Measurements from ENCODE around the gene LRMDA. TPM values are rescaled to one million over a fixed set of nuclear protein-coding genes. Genes with fewer than 3 reads are reported as not detected.

The LRMDA gene
- total and polyA plus RNA-seq, 2 donors (not counting 3 experiments of a cell fraction or from before 2014, with no cell fraction given): 9.7 to 18.0 TPM

GRCh38 chr10:75887369-75887768, 455.9 kb downstream of the LRMDA start:
- H3K9ac ChIP-seq (replicated peaks; ENCODE audit: extremely low read depth, insufficient read depth, low read length): no peak overlapping the region
- H3K27ac ChIP-seq (ENCODE audit: insufficient read depth, low read depth, low read length): no peak overlapping the region
- ChIA-PET CTCF (interaction anchor here (1.1 kb wide), 1 partner anchor 23 kb away, joined by 3 read pairs; no protein-coding TSS in a partner anchor), POLR2A (no interaction called here)
- H3K36me3 ChIP-seq (ENCODE audit: control insufficient read depth in 2 of 2, extremely low read depth in 1 of 2, insufficient read depth in 2 of 2, low read length in 2 of 2): no peaks in the 10 kb centered on the region
- intact Hi-C loops (cut with micrococcal nuclease) (no loop called here), dilution Hi-C loops (cut with MboI; ENCODE audit: extremely low pct_ligation_motif_present, low sequenced_read_pairs) (no loop called here)
- no peak overlapping the region for H2AFZ ChIP-seq (ENCODE audit: low read depth, low read length)
- no peak for FAIRE-seq
- BruUV-seq (replicated peaks): no TSS peak
- no peaks in the 10 kb centered on the region for H3K4me1 ChIP-seq (ENCODE audit: control insufficient read depth, extremely low read depth, insufficient read depth, low read length)
- H3K4me3 ChIP-seq (replicated peaks in 1 of 3; ENCODE audit: insufficient read depth in 1 of 3, low read depth in 1 of 3, low read length in 3 of 3): no peak overlapping the region
- H3K4me2 ChIP-seq (ENCODE audit: insufficient read depth, low read length): no peak overlapping the region
- no peaks in the 10 kb centered on the region for H4K20me1 ChIP-seq (replicated peaks; ENCODE audit: control insufficient read depth, extremely low read depth, insufficient read depth, low read length)
- H3K9me3 ChIP-seq (replicated peaks; ENCODE audit: control insufficient read depth, insufficient read depth, low read length): no peaks in the 10 kb centered on the region
- no peak for DNase-seq (ENCODE audit: low read depth, low spot score)
- no peaks in the 10 kb centered on the region for H3K79me2 ChIP-seq (ENCODE audit: control insufficient read depth, insufficient read depth, low read length)
- TF ChIP-seq EZH2 (IDR thresholded peaks at IDR 0.05; ENCODE audit: borderline replicate concordance, low read depth, low read length, severe bottlenecking) (no peak), FOS (IDR thresholded peaks at IDR 0.05; ENCODE audit: borderline replicate concordance, insufficient read depth, low read length) (no peak), POLR2AphosphoS5 (IDR thresholded peaks at IDR 0.05; ENCODE audit: insufficient read depth, low read depth, low read length) (no peak), JUN (IDR thresholded peaks at IDR 0.05; ENCODE audit: borderline replicate concordance, insufficient read depth, insufficient read length, low read depth) (no peak), MAX (IDR thresholded peaks at IDR 0.05; ENCODE audit: insufficient read depth, insufficient read length) (no peak), MYC (IDR thresholded peaks at IDR 0.05; ENCODE audit: low read depth, low read length) (no peak), CTCF (IDR thresholded peaks at IDR 0.05; ENCODE audit: extremely low read depth in 1 of 2, insufficient read depth in 1 of 2, low read depth in 1 of 2, low read length in 2 of 2) (no peak), GATA2 (IDR thresholded peaks at IDR 0.05; ENCODE audit: insufficient read depth, insufficient read length, low read depth, low read length) (no peak), POLR2A (IDR thresholded peaks at IDR 0.05; ENCODE audit: low read depth, low read length) (no peak)
- H3K9me1 ChIP-seq (replicated peaks; ENCODE audit: control insufficient read depth, extremely low read depth, insufficient read depth, low read length): no peaks in the 10 kb centered on the region
- H3K27me3 ChIP-seq (ENCODE audit: control insufficient read depth in 2 of 2, insufficient read depth in 2 of 2, low read length in 2 of 2): no peaks in the 10 kb centered on the region
